SK-N-SH (cell line): Measurements from ENCODE around the gene CPEB1.

Source experiments
- EP300 ChIP-seq, 2 experiments: IDR thresholded peaks; 2 replicates each; pipeline versions ENCODE4 v1.4.0 to v1.6.1; 2012; ENCODE audit warnings: borderline replicate concordance in 1 of 2, low read depth in 1 of 2, low read length in 1 of 2
- EZH2phosphoT487 ChIP-seq: fragments of 200-600 bp; sonication (generic); IDR thresholded peaks from 2 replicates; pipeline ENCODE4 v1.6.1; 2017; ENCODE audit warnings: low read depth, mixed run types, mild to moderate bottlenecking, antibody characterized with exemption, moderate library complexity, borderline replicate concordance
- JUND ChIP-seq: IDR thresholded peaks from 2 replicates; pipeline ENCODE4 v1.4.0; 2012
- MEF2A ChIP-seq: IDR thresholded peaks from 2 replicates; pipeline ENCODE4 v1.4.0; 2012; ENCODE audit warnings: low read depth, borderline replicate concordance
- NRF1 ChIP-seq: IDR thresholded peaks from 2 replicates; pipeline ENCODE4 v1.6.1; 2012; ENCODE audit warnings: low read depth, mild to moderate bottlenecking, low read length
- RCOR1 ChIP-seq: fragments of 150-350 bp; IDR thresholded peaks from 2 replicates; pipeline ENCODE4 v1.6.1; 2017; ENCODE audit warnings: antibody characterized with exemption, low read length
- RFX5 ChIP-seq: IDR thresholded peaks from 2 replicates; pipeline ENCODE4 v1.6.1; 2012; ENCODE audit warnings: mild to moderate bottlenecking, improper control_type of control experiment, low read length
- SIN3A ChIP-seq: IDR thresholded peaks from 2 replicates; pipeline ENCODE4 v1.6.1; 2012; ENCODE audit warnings: low read depth, mild to moderate bottlenecking, low read length, moderate library complexity, borderline replicate concordance
- TF ChIP-seq, protein P1 (sequence below): fragments of 200-600 bp; sonication (generic); IDR thresholded peaks from 2 replicates; pipeline ENCODE4 v1.6.1; 2017; ENCODE audit warnings: antibody characterized with exemption, mild to moderate bottlenecking, moderate library complexity
- TF ChIP-seq, protein P2 (sequence below): fragments of 150-350 bp; IDR thresholded peaks from 2 replicates; pipeline ENCODE4 v1.6.1; 2017; ENCODE audit warnings: antibody characterized with exemption, low read length, low read depth, borderline replicate concordance
- TF ChIP-seq, protein P3 (sequence below): IDR thresholded peaks from 2 replicates; pipeline ENCODE4 v1.4.0; 2012; ENCODE audit warnings: low read depth, borderline replicate concordance
- TF ChIP-seq, protein P4 (sequence below): IDR thresholded peaks from 2 replicates; pipeline ENCODE4 v1.4.0; 2012; ENCODE audit warnings: low read depth

DNA sequence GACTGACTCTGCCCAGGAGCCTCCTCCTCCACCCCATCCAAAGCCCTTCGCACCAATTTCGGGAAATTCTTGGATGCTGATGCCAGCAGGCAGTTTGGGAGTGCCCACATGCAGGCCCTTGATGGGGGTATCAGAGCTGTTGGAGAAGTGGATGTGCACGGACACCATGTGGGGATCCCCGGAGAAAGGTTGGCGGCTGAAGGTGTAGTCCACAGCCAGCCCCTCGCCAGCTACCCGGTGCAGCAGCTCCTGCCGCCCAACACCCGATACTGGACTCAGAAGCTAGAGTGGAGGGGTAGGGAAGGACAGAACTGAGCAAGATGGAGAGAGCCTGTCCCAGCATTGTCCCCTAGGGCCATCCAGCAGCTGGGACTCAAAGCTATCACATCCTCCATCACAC, 15.5 kb upstream of the CPEB1 start:
- TF ChIP-seq RFX5 (no peak), NRF1 (no peak), EP300 (IDR thresholded peaks at IDR 0.05; ENCODE audit: borderline replicate concordance in 1 of 2, low read depth in 1 of 2, low read length in 1 of 2) (no peak), MEF2A (no peak), JUND (no peak), RCOR1 (no peak), EZH2phosphoT487 (no peak), SIN3A (no peak)
- TF ChIP-seq, protein P1, sequence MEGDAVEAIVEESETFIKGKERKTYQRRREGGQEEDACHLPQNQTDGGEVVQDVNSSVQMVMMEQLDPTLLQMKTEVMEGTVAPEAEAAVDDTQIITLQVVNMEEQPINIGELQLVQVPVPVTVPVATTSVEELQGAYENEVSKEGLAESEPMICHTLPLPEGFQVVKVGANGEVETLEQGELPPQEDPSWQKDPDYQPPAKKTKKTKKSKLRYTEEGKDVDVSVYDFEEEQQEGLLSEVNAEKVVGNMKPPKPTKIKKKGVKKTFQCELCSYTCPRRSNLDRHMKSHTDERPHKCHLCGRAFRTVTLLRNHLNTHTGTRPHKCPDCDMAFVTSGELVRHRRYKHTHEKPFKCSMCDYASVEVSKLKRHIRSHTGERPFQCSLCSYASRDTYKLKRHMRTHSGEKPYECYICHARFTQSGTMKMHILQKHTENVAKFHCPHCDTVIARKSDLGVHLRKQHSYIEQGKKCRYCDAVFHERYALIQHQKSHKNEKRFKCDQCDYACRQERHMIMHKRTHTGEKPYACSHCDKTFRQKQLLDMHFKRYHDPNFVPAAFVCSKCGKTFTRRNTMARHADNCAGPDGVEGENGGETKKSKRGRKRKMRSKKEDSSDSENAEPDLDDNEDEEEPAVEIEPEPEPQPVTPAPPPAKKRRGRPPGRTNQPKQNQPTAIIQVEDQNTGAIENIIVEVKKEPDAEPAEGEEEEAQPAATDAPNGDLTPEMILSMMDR = no peak
- TF ChIP-seq, protein P2, sequence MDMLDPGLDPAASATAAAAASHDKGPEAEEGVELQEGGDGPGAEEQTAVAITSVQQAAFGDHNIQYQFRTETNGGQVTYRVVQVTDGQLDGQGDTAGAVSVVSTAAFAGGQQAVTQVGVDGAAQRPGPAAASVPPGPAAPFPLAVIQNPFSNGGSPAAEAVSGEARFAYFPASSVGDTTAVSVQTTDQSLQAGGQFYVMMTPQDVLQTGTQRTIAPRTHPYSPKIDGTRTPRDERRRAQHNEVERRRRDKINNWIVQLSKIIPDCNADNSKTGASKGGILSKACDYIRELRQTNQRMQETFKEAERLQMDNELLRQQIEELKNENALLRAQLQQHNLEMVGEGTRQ = no peak
- TF ChIP-seq, protein P3, sequence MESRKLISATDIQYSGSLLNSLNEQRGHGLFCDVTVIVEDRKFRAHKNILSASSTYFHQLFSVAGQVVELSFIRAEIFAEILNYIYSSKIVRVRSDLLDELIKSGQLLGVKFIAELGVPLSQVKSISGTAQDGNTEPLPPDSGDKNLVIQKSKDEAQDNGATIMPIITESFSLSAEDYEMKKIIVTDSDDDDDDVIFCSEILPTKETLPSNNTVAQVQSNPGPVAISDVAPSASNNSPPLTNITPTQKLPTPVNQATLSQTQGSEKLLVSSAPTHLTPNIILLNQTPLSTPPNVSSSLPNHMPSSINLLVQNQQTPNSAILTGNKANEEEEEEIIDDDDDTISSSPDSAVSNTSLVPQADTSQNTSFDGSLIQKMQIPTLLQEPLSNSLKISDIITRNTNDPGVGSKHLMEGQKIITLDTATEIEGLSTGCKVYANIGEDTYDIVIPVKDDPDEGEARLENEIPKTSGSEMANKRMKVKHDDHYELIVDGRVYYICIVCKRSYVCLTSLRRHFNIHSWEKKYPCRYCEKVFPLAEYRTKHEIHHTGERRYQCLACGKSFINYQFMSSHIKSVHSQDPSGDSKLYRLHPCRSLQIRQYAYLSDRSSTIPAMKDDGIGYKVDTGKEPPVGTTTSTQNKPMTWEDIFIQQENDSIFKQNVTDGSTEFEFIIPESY = no peak
- TF ChIP-seq, protein P4, sequence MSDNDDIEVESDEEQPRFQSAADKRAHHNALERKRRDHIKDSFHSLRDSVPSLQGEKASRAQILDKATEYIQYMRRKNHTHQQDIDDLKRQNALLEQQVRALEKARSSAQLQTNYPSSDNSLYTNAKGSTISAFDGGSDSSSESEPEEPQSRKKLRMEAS = no peak
